NCI-H146 treated with DMSO at 0.1 percent for 48 hours (cell line): ENCODE data around the gene GALNT3.

Experiments used
- DNase-seq: peaks from one replicate; lab custom pipeline; 2025; ENCODE audit not compliant: unreplicated experiment; lab: John Stamatoyannopoulos, UW

Gene GALNT3

DNA sequence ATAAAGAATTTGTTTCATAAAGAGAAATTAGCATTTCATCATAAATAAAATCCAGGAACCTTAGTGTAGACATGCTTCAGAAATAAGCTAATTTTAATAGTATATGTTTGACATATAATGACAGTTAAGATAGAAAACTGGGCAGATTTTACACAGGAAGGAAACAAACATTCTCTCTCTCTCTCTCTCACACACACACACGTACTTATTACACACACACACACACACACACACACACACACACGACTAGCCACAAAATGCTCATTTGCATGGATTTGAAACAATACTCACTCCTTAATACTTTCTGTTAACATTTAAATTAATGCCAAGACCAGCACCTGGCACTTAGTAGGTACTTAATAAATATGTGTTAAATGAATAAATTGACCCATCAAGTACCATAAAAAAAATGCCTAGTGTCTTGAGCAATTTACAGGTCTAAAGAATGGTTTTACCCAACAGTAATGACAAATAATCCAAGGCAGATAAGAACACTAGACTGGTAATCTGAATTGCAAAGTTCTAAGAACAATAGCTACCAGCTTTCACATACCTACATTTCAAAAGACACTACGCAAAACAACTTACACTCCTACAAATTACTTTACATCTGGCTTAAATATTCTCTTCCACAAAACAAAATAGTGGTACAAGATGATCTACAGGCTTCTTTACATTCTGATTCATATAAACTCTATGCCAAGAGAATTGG is 2.9 kb upstream of the GALNT3 start:
- DNase-seq = no peak

DNA sequence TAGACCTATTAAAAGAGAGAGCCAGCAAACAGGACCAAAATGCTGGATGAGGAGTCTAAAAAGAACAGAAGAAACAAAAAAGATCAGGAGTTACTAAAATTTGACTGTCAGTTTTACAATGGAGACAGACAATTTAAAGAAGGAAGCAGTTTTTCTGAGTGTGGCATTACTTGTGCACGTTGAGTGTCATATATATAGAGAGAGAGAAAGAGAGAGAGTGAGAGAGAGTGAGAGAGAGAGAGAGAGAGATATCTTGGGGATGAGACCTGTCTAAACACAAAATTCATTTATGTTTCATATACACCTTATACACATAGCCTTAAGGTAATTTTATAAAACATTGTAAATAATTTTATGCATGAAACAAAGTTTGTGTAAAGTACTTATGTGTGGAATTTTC is 2.1 kb upstream of the GALNT3 start:
- no peak for DNase-seq

DNA sequence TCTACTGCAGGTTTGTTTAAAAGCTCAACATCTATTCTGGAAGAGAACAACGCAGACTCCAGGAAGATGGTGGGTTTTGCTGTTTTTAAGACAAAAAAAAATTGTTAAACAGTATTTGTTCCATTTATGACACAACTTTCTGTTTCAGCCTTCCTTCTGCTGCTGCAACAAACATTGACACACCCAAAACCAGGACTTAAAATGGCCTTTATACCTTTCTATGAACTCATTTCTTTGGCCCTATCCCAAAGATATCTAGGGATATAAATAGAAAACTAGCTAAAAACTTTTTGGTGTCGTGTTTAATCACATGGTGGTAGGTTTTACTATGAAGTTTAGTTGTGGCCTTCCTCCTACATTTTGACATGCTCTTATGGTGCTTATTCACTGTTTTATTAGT is 964 bp upstream of the GALNT3 start:
- no peak for DNase-seq

DNA sequence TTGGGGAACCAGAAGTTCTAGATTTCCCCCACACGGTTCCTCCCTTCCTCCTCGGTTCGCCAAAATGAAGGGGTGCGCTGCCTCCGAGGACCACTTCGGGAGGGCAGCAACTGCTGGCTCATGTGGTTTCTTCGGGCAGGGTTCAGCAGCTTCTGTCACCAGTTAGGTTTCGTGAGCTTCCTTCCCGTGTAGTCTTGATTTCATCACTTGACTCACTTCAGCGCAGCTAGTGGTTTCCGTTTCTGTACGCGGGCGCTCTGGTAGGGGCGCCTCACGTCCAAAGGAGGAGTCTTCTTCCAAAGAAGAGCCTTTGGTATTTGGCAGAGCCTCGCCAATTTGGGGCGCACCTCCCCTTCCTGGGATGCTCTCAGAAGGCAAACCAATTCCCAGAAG is 485 bp upstream of the GALNT3 start:
- DNase-seq = no peak

DNA sequence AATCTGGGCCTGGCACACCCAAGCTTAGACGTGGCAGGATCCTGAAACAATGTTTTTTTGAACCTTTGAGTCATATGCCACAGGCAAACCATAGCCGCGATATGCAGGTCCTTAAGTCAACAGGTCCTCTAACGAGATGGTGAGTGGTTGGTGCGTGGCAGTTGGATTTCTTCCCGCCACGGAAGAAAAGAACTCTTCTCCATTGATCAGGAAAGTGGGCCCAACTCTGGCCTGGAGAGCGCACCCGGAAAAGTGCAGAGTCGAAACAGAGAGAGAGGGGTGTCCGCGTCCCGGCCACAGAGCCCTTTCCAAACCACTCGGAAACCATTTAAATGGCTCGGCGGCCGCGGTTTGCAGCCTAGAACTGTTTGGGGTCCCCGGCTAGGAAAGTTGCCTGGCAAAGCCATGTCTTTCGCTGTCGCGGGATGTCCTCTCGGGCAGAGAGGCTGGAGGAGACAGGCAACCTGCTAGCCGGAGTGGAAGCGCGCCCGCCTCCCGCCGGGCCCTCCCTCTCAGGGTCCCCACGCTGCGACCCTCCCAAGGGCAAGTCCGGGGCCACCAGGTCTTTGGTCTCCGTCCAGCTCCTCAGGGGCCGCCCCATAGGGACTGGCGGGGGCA is 777 bp downstream of the GALNT3 start:
- peak; percentile 35 for DNase-seq

DNA sequence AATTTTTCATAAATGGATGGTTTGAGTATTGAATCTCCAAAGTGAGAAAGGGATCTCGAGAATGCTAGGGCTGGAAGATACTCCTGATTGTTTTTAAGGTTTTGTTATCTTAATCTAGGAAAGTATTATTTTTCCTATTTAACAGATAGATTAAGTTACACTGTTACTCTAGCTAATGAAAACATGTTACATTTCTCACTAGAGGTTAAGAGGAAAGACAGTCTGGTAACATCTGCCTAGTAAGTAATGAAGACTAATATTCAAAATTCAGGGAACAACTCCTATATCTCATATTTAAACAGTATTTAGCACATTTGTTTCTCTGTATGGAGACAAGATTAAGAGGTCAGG is 2.0 kb downstream of the GALNT3 start:
- DNase-seq = no peak

DNA sequence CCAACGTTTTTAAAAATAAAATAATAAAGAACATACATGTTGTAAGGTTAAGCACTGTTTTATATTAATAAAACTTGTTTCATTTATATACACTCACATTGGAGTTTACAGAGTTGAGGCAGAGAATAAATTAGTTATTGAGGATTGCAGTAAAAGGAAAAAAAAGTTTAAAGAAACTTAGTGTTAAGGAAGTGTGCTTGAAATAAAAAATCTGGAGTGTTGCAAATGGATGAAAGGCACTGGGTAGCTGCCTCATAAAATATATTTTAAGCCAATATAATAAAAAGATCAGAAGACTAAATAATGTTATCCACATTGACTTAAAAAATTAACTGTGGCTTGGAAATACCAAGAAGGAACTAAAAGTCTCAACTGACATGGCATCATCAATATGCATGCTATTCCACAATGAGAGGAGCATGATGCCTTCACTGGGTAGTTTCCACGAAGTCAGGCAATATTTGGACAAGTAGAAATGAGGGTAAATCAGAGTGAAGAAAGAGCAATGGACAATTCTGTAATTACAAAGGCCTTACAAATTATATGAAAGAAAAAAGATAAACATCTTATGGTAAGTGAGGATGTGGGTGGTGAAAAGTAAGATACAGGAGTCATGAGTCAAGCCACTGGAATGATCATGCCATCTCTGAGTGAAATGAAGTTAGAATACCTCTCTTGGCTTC is 2.5 kb downstream of the GALNT3 start:
- DNase-seq = no peak

DNA sequence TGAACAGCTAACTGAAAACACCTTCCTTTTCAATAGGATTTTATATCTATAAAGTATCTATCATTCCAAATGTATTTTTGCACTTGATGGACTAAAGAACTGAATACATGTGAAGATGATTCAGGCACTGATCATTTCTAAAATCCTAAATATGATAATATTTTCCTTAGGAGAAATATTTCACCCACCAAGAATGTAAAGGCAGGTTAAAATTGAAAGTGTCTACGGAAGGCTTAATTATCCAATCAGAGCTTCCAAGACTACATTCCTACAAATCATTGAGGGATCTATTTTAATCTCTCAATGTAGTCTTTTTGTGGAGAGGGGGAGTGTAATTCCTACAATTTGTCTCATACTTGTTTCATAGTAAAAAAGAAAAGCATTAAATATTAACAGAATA is 3.6 kb downstream of the GALNT3 start:
- no peak for DNase-seq

DNA sequence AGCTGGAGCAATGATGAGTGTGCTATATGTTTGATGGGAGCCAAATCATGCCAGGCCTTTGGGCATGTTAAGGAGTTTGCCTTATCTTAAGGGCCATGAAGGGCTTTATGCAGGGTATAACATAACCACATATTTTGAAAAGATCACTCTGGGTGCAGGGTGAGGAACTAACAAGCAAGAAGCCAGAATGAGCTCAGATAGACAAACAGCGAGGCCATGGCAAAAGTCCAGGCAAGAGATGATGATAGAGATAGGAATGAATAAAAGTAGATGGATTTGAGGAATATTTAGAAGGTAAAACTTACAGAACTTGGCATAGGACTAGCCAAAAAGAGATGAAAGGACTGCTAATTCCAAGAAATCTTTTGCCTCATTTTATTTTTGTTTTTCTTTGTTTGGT is 6.7 kb downstream of the GALNT3 start:
- DNase-seq = no peak

DNA sequence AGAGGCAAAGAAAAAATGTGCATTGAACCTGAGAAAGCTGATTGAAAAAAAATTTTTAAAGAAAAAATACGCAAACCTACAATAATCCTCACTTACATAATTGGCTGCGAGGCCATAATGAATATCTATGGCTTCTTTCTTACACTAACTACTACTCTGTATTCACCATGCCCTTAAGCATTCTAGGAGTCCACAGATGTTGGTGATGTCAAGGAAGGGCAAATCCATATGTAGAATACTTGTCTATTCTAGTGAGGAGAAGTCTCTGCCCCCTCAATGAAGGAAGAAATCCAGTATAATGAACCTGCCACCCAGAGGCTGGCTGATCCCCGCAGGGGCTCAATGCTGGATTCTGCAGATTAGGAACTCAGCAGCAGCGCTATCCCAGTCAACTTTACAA is 14.3 kb downstream of the GALNT3 start:
- DNase-seq = no peak

DNA sequence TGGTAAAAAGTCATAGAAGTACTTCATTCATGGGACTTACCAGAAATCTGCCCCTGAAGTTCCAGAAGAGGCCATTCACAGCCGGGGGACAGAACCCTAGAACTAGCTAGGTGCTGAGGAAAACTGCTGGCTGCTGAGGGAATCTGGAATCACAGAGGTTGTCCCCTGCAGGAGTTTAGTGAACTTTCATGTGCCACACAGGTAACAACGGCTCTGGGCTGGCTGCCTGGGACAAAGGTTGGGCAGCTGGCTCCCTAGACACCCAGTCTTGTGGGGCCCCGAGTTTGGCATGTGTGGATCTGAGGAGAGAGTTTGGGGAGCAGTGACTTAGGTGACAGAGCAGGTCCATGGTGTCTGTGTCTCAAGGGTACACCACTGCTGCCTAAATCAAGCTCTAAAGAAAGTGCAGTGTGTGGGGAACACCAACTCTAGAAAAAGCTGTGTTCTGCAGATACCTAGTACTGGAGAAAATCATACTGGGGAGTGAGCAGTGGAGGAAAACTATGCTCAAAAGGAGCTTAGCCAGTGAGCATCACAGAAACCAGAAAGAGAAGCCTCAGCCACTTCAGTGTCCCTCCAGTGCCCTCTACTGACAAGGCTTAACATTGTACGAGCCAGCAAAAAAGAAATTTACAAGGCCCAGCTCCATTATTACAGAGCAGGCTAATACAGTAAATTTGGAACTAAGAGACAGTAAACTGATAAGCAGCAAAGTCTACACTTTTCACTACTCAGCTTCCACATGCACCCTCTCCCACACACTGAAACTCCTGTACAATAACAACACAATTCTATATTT is 15.2 kb downstream of the GALNT3 start:
- DNase-seq = no peak

DNA sequence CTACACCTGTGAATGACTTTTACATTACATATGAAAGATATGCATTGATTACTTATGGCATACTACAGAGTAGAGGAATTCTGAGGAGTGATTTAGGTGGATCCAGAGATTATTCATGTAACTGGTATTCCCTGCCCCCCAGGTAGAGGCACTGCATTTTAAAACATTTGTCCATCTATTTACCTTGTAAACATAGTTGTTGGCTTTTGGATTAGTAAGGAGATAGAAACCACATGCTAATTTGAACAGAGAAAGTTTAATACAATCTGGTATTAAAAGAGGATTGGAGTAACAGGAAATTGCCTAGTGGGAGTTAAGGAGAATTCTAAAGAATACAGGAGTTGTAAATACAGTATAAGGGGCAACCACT is 15.9 kb downstream of the GALNT3 start:
- DNase-seq = no peak

DNA sequence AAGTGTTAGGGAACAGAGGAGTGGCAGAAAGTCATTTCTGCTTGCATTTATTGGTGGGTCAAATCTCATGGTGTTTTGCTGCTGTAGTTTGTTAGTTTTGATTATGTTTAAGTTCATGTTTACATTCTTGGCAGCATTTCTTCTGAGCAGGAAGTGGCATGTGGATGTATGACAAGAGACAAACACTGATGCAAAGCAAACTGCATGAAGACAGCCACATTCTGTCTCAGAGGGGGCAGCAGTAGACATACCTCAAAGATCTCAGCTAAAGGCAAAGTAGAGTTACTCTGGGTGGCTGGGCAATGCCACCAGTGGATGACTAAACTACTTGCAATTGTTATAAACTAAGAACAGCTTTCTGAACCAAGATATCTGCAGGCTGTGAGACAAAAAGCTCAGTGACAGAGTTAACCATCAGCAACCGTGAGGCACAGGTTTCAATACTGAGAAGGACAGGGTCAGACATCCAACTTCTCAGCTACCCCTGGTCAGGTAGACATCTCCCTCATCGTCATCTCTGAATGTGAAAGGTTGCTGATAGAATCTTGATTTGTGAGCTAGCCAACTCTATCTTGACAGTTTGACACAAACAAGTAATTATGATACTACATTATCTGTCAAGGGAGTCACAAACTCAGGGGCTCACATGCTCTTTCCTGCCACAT is 16.4 kb downstream of the GALNT3 start:
- DNase-seq = no peak

DNA sequence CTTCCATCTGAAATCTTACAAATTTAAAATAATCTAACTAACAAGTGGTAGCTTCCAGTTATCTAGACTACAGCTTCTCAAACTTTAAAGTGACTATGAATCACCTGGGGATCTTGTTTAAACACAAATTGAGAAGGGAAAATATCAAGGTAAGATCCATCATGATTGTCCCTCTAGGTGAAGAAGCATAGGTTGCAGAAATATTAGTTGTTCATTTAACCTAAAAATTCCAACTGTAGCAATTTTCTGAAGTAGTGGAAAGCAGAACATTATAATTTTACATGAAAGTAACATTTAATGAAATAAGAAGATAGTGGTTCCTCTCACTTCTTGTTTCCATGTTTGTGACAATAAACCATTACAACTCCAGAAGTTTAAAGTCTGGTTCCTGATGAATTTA is 17.3 kb downstream of the GALNT3 start:
- DNase-seq = no peak

DNA sequence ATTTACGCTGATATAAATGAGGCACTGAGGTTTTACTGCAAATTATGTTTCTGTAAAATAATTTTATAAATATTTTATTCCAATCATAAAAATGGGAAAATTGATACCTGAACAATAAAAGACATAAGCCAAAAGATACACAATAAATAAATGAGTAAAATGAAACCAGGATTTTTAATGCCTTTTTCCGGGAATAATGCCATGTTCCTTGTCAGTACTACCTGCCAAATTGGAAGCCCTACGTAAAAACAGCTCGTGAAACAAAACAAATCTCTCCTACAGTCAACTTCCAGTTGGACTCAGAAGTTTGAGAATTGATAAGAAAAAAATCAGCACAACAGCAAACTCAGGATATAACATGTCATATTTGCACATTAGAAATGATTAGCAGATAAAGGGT is 18.0 kb downstream of the GALNT3 start:
- no peak for DNase-seq

DNA sequence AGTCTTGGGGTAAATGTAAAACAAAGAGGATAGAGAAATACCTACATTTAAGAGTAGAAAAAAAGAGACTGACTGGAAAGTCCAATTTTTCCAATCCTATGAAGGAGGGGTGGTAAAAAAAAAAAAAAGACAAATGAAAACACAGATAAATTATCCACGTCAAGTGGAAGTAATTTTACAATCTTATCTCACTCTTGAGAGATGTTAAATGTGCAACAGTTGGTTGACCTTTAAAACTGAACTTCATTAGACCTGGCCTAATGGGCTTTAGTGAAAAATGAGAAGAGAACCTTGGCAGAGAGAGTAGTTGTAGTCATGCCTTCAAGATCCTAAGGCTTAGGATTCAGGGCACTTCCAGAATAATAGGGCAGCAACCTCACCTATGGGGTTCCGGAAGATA is 20.4 kb downstream of the GALNT3 start:
- no peak for DNase-seq

DNA sequence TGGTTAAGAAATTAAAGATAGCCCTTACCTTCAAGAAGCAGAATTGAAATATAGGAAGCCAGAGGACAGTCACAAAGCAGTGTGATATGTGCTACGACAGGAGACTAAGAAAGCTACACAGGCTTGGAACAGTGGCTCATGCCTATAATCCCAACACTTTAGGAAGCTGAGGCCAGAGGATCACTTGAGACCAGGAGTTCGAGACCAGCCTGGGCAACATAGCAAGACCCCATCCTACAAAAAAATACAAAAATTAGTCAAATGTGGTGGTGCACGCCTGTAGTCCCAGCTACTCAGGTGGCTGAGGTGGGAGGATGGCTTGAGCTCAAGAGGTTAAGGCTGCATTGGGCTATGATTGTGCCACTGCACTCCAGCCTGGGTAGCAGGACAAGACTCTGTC is 21.9 kb downstream of the GALNT3 start:
- no peak for DNase-seq

DNA sequence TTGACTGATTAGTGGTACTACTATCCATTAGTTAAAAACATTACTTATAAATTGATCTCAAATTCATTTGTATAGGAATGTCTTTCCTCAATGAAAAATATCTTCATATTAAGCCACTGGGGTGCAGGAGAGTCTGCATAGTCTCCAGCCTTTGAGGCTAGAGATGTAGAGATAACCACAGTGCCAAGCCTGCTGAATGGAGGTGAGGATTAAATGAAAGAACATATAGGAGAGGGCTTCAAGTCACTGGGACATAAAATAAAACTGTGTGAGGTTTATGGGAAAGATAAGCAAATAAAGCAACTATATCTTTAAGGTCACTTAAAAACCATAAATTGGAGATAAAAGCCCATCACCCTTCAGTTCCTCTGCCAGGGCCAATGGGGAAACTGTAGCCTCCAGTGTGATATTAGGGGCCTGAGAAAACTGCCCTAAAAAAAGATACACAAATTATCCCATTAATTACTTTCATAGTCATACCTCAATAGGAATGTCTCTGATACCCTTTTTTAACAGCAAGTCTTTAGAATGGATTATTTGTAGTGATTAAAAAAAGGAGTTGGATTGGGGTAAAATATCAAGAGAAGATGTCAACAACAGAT is 27.6 kb downstream of the GALNT3 start:
- no peak for DNase-seq

DNA sequence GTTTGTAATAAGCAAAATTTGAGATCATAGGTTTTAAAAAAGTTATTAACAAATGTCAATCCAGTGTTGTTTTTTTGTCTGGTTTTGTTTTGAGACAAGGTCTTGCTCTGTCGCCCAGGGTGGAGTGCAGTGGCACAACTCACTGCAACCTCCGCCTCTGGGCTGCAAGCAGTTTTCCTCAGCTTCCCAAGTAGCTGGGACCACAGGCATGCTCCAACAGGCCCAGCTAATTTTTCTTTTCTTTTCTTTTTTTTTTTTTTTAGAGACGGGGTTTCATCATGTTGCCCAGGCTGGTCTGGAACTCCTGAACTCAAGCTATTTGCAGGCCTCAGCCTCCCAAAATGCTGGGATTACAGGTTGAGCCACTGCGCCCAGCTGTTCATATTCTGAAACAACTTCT is 31.3 kb downstream of the GALNT3 start:
- no peak for DNase-seq

DNA sequence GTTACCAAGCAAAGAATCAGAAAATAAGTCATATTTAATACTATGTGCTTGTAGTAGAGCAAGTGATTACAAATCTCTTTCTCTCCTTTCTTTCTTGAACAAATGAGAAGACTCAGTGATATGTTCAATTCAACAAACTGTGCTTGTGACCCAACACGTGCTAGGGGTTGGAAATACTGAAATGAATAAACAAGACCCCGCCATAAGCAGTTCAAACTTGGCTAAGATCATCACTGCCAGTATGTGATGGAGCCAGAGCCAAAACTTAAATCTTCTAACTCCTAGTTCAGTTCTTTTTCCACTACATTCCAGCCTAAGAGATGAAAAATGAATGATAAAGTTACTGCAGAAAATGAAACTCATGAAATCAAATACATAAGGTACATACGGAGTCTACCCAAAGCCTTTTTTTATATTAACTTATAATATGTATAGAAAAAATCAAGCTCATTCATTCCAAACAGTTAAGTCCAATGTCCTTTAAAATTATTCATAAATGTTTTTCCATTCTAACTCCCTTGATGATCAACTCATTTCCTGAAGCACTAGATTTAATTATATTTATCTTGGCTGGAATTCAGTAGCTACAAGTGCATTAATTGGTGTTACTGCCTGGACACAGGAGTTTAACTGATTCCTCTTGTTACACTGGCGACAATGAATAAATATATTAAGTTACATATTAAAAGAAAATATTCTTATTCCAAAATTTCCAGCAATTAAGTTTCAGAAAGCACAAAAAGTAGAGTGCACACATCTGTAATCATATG is 36.0 kb downstream of the GALNT3 start:
- peak; percentile 69 for DNase-seq
